Activated CD4-positive, alpha-beta T cell treated with anti-CD3 and anti-CD28 coated beads, Interleukin-2, amount 10 ng/mL, durations not matched to agents 7 days and 5 days (primary cell): Measurements from ENCODE around the gene CUX1. TPM values are rescaled to one million over a fixed set of nuclear protein-coding genes. Genes with fewer than 3 reads are reported as not detected.
"Not testable (repeated sequence)": the region's sequence is repeated elsewhere in the genome, so short reads cannot be mapped to it uniquely, and the experiment has no call there.

Experiments
- CTCF ChIA-PET: fragments of 350-600 bp; sonication (Branson Sonifier 250); formaldehyde crosslinking; loops from one replicate; lab custom pipeline; 2021; ENCODE audit warnings: antibody characterized with exemption; lab: Charles Lee
- POLR2A ChIA-PET: fragments of 350-600 bp; sonication (Branson Sonifier 250); formaldehyde crosslinking; loops from one replicate; lab custom pipeline; 2021; ENCODE audit warnings: antibody characterized with exemption; lab: Charles Lee
- DNase-seq: peaks from one replicate; pipeline ENCODE4 v3.0.0-alpha.2; 2020
- H3K27ac Mint-ChIP-seq: one replicate; pipeline ENCODE4 v1.8.0; 2021; ENCODE audit warnings: mild to moderate bottlenecking, moderate library complexity, mixed read lengths
- H3K27me3 Mint-ChIP-seq: one replicate; pipeline ENCODE4 v1.8.0; 2021; ENCODE audit warnings: mixed read lengths
- H3K36me3 Mint-ChIP-seq: one replicate; pipeline ENCODE4 v1.8.0; 2021; ENCODE audit warnings: low read depth, mixed read lengths
- H3K4me1 Mint-ChIP-seq: one replicate; pipeline ENCODE4 v1.8.0; 2021; ENCODE audit warnings: mixed read lengths
- H3K4me3 Mint-ChIP-seq: one replicate; pipeline ENCODE4 v1.8.0; 2021; ENCODE audit warnings: mild to moderate bottlenecking, moderate library complexity, mixed read lengths
- H3K9me3 Mint-ChIP-seq: one replicate; pipeline ENCODE4 v1.8.0; 2021; ENCODE audit warnings: mixed read lengths
- total RNA-seq, 2 experiments: library from RNA; stranded (reverse); gene quantifications; one replicate each; pipeline ENCODE4 v1.2.3, GENCODE V29; 2021

CUX1 gene
- total RNA-seq, 2 experiments from 2014 or later = 27.8 to 34.7 TPM

DNA sequence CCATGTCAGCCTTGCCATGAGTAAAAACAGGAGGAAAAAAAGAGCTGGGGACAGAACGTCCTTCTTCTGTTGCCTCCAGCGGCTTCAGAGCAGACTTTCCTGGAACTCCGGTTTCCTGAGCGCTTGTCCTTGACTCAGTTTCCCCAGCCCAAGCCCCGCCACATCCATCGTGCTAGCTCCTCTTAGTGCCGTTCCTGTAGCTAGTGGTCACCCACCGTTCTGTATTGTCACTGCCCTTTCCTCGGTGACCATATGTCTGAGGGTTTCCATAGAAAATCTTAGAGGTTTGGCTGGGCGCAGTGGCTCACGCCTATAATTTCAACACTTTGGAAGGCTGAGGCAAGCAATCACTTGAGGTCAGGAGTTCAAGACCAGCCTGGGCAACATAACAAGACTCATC, 100.1 kb downstream of the CUX1 start:
- no peak overlapping the region for H3K4me3 Mint-ChIP-seq
- H3K4me1 Mint-ChIP-seq = peaks cover 5% of the 10 kb centered on the region
- peaks cover 10% of the 10 kb centered on the region for H3K36me3 Mint-ChIP-seq
- CTCF ChIA-PET = no interaction called here
- H3K27me3 Mint-ChIP-seq = no peaks in the 10 kb centered on the region
- no peaks in the 10 kb centered on the region for H3K9me3 Mint-ChIP-seq
- DNase-seq = no peak
- H3K27ac Mint-ChIP-seq = no peak overlapping the region
- POLR2A ChIA-PET = no interaction called here

DNA sequence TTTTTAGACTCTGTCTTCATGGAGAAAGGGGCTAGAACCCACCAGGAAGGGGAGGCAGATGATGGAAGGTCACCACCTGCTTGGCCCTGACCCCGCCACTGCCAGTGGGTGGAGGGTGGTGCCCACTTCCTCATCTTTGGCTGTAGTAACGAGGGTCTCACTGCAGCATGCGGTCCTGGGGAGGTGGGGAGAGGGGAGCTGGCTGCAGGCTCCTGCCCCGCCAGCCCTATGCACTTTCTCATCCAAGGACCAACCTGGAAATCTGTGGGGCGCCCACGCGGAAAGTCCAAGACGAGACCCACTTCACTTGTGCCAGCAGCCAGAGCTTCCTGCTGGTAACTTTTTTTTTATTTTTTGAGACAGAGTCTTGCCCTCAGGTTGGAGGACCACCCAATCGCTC, 101.0 kb downstream of the CUX1 start:
- ChIA-PET POLR2A (interaction anchor here (0.6 kb wide), 1 partner anchor 13 kb away, joined by 4 read pairs; no protein-coding TSS in a partner anchor), CTCF (no interaction called here)
- Mint-ChIP-seq H3K27me3 (no peaks in the 10 kb centered on the region), H3K4me3 (no peak overlapping the region), H3K4me1 (peaks cover 5% of the 10 kb centered on the region), H3K36me3 (peaks cover 10% of the 10 kb centered on the region), H3K27ac (no peak overlapping the region), H3K9me3 (no peaks in the 10 kb centered on the region)
- no peak for DNase-seq

- no peak for DNase-seq
- POLR2A ChIA-PET = interaction anchor here (0.6 kb wide), 1 partner anchor 22 kb away, joined by 3 read pairs; no protein-coding TSS in a partner anchor
- Mint-ChIP-seq H3K4me3 (no peak overlapping the region), H3K36me3 (peaks cover 10% of the 10 kb centered on the region), H3K27me3 (no peaks in the 10 kb centered on the region), H3K4me1 (peaks cover 6% of the 10 kb centered on the region), H3K27ac (no peak overlapping the region), H3K9me3 (no peaks in the 10 kb centered on the region)
- CTCF ChIA-PET = interaction anchor here (1.2 kb wide), 1 partner anchor 9 kb away, joined by 3 read pairs; no protein-coding TSS in a partner anchor
Observed at GRCh38 chr7:101919363-101920115, 102.1 kb downstream of the CUX1 start.

DNA sequence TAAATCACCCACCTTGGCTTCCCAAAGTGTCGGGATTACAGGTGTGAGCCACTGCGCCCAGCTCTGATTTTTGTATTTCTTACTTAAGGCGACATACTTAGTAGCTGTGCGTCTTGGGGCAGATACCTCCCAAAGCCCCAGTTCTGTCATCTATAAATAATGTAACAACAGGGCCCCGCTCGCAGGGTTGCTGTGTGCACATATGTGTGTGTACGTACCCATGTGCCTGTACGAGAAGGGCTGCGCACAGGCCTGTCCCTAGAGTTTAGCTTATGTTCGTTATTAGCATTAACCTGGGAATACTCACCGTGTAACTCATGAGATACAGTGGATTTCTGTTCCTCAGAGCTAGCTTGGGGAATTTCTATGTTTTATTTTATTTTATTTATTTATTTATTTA, 103.6 kb downstream of the CUX1 start:
- no peak for DNase-seq
- Mint-ChIP-seq H3K27me3 (no peaks in the 10 kb centered on the region), H3K4me1 (peaks cover 6% of the 10 kb centered on the region), H3K27ac (no peak overlapping the region), H3K36me3 (peaks cover 10% of the 10 kb centered on the region), H3K4me3 (no peak overlapping the region), H3K9me3 (no peaks in the 10 kb centered on the region)
- ChIA-PET POLR2A (no interaction called here), CTCF (no interaction called here)

GRCh38 chr7:101921546-101922489, 104.4 kb downstream of the CUX1 start:
- H3K4me1 Mint-ChIP-seq, H3K4me3 Mint-ChIP-seq, H3K9me3 Mint-ChIP-seq, DNase-seq, H3K36me3 Mint-ChIP-seq, POLR2A ChIA-PET, CTCF ChIA-PET, H3K27me3 Mint-ChIP-seq, H3K27ac Mint-ChIP-seq: not testable (repeated sequence)

DNA sequence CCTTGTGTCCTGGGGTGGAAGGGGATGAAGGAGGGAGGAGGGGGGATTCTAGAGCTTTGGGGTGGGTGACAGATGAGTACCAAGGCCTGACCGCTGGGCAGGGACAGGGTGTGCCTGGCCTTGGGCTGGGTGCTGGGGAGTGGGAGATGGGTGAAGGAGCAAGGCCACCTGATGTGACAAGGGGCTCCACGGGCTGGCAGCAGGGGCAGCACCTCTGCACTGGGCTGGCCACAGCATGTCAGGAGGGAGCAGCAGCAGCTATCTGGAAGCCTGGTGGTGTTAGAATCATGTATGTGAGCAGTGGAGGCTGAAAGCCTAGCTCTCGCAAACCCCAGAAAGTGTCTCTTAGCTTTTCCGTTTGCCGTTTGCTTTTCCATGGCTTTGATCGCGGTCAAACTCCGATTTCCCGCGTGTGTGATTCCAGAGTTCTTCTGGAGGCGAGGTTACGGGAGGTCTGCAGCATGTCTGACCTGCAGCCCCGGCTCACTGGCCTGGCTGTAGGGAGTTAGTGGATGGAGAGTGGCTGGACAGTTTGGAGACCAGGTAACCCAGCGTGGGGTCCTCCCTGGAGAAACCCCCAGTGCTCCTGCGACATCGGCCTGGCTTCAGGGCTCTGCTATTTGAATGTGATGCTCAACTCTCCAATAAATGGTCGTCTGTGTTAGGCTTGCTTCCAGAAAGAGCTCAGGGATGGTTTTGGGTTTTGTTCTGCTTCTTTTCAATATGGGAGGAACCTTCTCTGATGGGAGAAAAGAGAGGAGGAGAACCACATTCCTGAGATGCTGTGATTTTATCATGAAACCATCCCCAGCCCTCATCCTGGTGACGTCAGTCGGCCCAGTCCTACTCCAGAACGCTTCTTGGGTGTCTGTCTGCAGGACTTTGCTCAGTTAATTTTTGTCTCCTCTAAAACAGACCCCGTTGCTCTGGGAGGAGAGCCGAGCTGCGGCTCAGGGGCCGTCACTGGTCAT, 105.5 kb downstream of the CUX1 start:
- no peak overlapping the region for H3K27ac Mint-ChIP-seq
- H3K36me3 Mint-ChIP-seq = peaks cover 5% of the 10 kb centered on the region
- no peaks in the 10 kb centered on the region for H3K27me3 Mint-ChIP-seq
- H3K9me3 Mint-ChIP-seq = no peaks in the 10 kb centered on the region
- DNase-seq = no peak
- H3K4me1 Mint-ChIP-seq = peaks cover 6% of the 10 kb centered on the region
- no peak overlapping the region for H3K4me3 Mint-ChIP-seq
- ChIA-PET CTCF (no interaction called here), POLR2A (no interaction called here)

- peaks cover 6% of the 10 kb centered on the region for H3K4me1 Mint-ChIP-seq
Observed at GRCh38 chr7:101923602-101923985, 106.2 kb downstream of the CUX1 start.

DNA sequence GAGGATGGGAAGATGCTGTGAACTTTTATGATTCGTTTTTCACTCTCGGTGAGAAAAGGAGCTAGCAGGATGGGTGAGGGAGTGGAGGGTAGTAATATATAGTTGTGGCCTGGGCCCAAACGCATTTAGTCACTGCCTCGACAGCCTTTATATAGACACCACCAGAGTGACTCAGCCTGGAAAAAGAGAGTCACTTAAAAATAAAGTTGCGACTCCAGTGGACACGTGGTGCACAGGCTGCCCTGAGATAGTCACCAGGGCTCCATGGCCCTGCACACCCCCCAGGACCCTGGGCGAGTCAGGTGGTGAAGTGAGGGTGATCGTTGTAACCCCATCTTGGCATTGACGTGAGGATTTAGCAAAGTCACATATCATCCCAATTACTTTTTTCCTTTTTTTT, 106.7 kb downstream of the CUX1 start:
- Mint-ChIP-seq H3K4me3 (no peak overlapping the region), H3K27ac (no peak overlapping the region), H3K9me3 (peaks cover under 1% of the 10 kb centered on the region), H3K36me3 (peaks cover 4% of the 10 kb centered on the region), H3K4me1 (peaks cover 6% of the 10 kb centered on the region), H3K27me3 (no peaks in the 10 kb centered on the region)
- POLR2A ChIA-PET = no interaction called here
- DNase-seq = no peak
- CTCF ChIA-PET = no interaction called here

More at GRCh38 chr7:101923602-101923985, 106.2 kb downstream of the CUX1 start:
- H3K36me3 Mint-ChIP-seq = peaks cover 5% of the 10 kb centered on the region
- ChIA-PET POLR2A (no interaction called here), CTCF (no interaction called here)
- no peaks in the 10 kb centered on the region for H3K27me3 Mint-ChIP-seq
- no peak overlapping the region for H3K27ac Mint-ChIP-seq
- H3K4me3 Mint-ChIP-seq = no peak overlapping the region
- no peaks in the 10 kb centered on the region for H3K9me3 Mint-ChIP-seq
- no peak for DNase-seq

DNA sequence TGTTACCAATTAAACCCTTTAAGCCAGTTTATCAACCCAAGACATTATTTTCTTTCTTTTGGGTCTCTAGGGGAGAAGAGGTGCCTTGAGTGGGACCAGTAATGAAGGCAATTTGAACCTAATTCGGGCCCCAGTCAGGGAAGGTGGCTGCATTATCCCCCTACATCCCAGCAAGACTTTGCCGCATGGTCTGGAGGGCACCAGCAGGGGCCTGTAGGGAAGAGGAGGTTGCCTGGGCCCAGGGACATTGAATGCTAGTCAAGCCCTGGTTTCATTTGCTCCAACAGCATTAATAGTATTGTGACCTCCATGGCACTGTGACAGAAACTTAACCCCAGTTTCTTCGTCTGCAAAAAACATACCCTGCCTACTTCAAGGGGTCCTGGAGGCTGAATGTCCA, 108.8 kb downstream of the CUX1 start:
- Mint-ChIP-seq H3K9me3 (peaks cover 7% of the 10 kb centered on the region), H3K27me3 (no peaks in the 10 kb centered on the region), H3K4me1 (peaks cover 3% of the 10 kb centered on the region), H3K4me3 (no peak overlapping the region), H3K27ac (no peak overlapping the region), H3K36me3 (peaks cover 6% of the 10 kb centered on the region)
- ChIA-PET POLR2A (no interaction called here), CTCF (no interaction called here)
- DNase-seq = no peak

DNA sequence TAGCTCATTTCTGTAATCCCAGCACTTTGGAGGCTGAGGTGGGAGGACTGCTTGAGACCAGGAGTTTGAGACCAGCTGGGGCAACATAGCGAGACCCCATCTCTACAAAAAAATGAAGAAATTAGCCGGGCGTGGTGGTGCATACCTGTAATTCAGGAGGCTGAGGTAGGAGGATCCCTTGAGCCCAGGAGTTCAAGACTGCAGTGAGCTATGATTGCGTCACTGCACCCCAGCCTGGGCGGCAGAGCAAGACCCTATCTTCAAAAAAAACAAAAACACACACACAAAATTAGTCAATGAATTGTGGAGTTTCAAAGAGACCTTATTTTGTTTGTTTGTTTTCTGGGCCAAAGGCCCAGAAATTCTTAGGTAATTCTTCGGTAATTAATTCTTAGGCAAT, 110.0 kb downstream of the CUX1 start:
- CTCF ChIA-PET = interaction anchor here (0.5 kb wide), 1 partner anchor 64 kb away, joined by 3 read pairs; no protein-coding TSS in a partner anchor
- Mint-ChIP-seq H3K4me3 (no peak overlapping the region), H3K36me3 (peaks cover 6% of the 10 kb centered on the region)

GRCh38 chr7:101927802-101928201, 110.4 kb downstream of the CUX1 start:
- Mint-ChIP-seq H3K27me3 (no peaks in the 10 kb centered on the region), H3K9me3 (peaks cover 7% of the 10 kb centered on the region), H3K36me3 (peaks cover 6% of the 10 kb centered on the region), H3K27ac (no peak overlapping the region), H3K4me3 (no peak overlapping the region), H3K4me1 (peaks cover 3% of the 10 kb centered on the region)
- no peak for DNase-seq
- ChIA-PET CTCF (no interaction called here), POLR2A (no interaction called here)

More for the DNA sequence above, 110.0 kb downstream of the CUX1 start:
- no peak overlapping the region for H3K27ac Mint-ChIP-seq
- peaks cover 3% of the 10 kb centered on the region for H3K4me1 Mint-ChIP-seq
- H3K27me3 Mint-ChIP-seq = no peaks in the 10 kb centered on the region
- H3K9me3 Mint-ChIP-seq = peaks cover 7% of the 10 kb centered on the region
- POLR2A ChIA-PET = no interaction called here
- DNase-seq = no peak

GRCh38 chr7:101929256-101929655, 111.8 kb downstream of the CUX1 start:
- Mint-ChIP-seq H3K9me3 (peaks cover 7% of the 10 kb centered on the region), H3K27me3 (no peaks in the 10 kb centered on the region), H3K4me1 (no peaks in the 10 kb centered on the region), H3K27ac (no peak overlapping the region), H3K4me3 (no peak overlapping the region), H3K36me3 (peaks cover 6% of the 10 kb centered on the region)
- ChIA-PET POLR2A (no interaction called here), CTCF (interaction anchor here (1.0 kb wide), 2 partner anchors 10 to 12 kb away, joined by 3 read pairs; no protein-coding TSS in a partner anchor)
- no peak for DNase-seq
